Measurements from ENCODE around the gene ACADSB. TPM values are rescaled to one million over a fixed set of nuclear protein-coding genes. Genes with fewer than 3 reads are reported as not detected.

Gene ACADSB
- total RNA-seq, 1 experiment from 2014 or later: 25.3 TPM

- no peaks in the 10 kb centered on the region for H3K4me1 ChIP-seq
- no peak for DNase-seq
- H3K27ac Mint-ChIP-seq (ENCODE audit: unreplicated experiment): no peak overlapping the region
- BruUV-seq (replicated peaks): no TSS peak
- ChIA-PET CTCF (no interaction called here), POLR2A (no interaction called here)
- no peak overlapping the region for H3K4me3 Mint-ChIP-seq (ENCODE audit: unreplicated experiment)
- no peaks in the 10 kb centered on the region for H3K27me3 Mint-ChIP-seq (ENCODE audit: insufficient read depth, unreplicated experiment)
- TF ChIP-seq CTCF (IDR thresholded peaks at IDR 0.05; ENCODE audit: insufficient read depth in 1 of 2, low read depth in 1 of 2, low read length in 1 of 2, severe bottlenecking in 1 of 2, unreplicated experiment in 1 of 2): no peak
- no peak overlapping the region for H3K4me3 ChIP-seq (ENCODE audit: low read depth, low read length)
- H3K36me3 Mint-ChIP-seq (ENCODE audit: insufficient read depth, unreplicated experiment): no peaks in the 10 kb centered on the region
- no peaks in the 10 kb centered on the region for H3K27me3 ChIP-seq (replicated peaks; ENCODE audit: control insufficient read depth, insufficient read depth, low read length)
- no peaks in the 10 kb centered on the region for H3K9me3 Mint-ChIP-seq (ENCODE audit: unreplicated experiment)
- no peaks in the 10 kb centered on the region for H3K36me3 ChIP-seq (ENCODE audit: control insufficient read depth, insufficient read depth, low read length)
- H3K9me3 ChIP-seq: no peaks in the 10 kb centered on the region
- no peaks in the 10 kb centered on the region for H3K4me1 Mint-ChIP-seq (ENCODE audit: low read depth, unreplicated experiment)
- intact Hi-C loops (cut with micrococcal nuclease; ENCODE audit: unreplicated experiment): no loop called here
Measured at GRCh38 chr10:123027861-123028260, 19.1 kb downstream of the ACADSB start.

GRCh38 chr10:123031124-123031523, 22.3 kb downstream of the ACADSB start:
- Mint-ChIP-seq H3K36me3 (ENCODE audit: insufficient read depth, unreplicated experiment) (peaks cover 6% of the 10 kb centered on the region), H3K4me3 (ENCODE audit: unreplicated experiment) (no peak overlapping the region), H3K27ac (ENCODE audit: unreplicated experiment) (no peak overlapping the region), H3K27me3 (ENCODE audit: insufficient read depth, unreplicated experiment) (no peaks in the 10 kb centered on the region), H3K9me3 (ENCODE audit: unreplicated experiment) (no peaks in the 10 kb centered on the region), H3K4me1 (ENCODE audit: low read depth, unreplicated experiment) (no peaks in the 10 kb centered on the region)
- no TSS peak for BruUV-seq (replicated peaks)
- CTCF ChIA-PET: no interaction called here
- POLR2A ChIA-PET: no interaction called here
- TF ChIP-seq CTCF (IDR thresholded peaks at IDR 0.05; ENCODE audit: insufficient read depth in 1 of 2, low read depth in 1 of 2, low read length in 1 of 2, severe bottlenecking in 1 of 2, unreplicated experiment in 1 of 2): no peak
- Histone ChIP-seq H3K36me3 (ENCODE audit: control insufficient read depth, insufficient read depth, low read length) (no peaks in the 10 kb centered on the region), H3K4me1 (no peaks in the 10 kb centered on the region), H3K9me3 (no peaks in the 10 kb centered on the region), H3K27me3 (replicated peaks; ENCODE audit: control insufficient read depth, insufficient read depth, low read length) (no peaks in the 10 kb centered on the region), H3K4me3 (ENCODE audit: low read depth, low read length) (no peak overlapping the region)
- no peak for DNase-seq
- intact Hi-C loops (cut with micrococcal nuclease; ENCODE audit: unreplicated experiment): no loop called here

- Histone ChIP-seq H3K9me3 (no peaks in the 10 kb centered on the region), H3K36me3 (ENCODE audit: control insufficient read depth, insufficient read depth, low read length) (no peaks in the 10 kb centered on the region), H3K4me1 (no peaks in the 10 kb centered on the region), H3K27me3 (replicated peaks; ENCODE audit: control insufficient read depth, insufficient read depth, low read length) (no peaks in the 10 kb centered on the region), H3K4me3 (ENCODE audit: low read depth, low read length) (no peak overlapping the region)
- TF ChIP-seq CTCF (IDR thresholded peaks at IDR 0.05; ENCODE audit: insufficient read depth in 1 of 2, low read depth in 1 of 2, low read length in 1 of 2, severe bottlenecking in 1 of 2, unreplicated experiment in 1 of 2): no peak
- ChIA-PET CTCF (interaction anchor here (1.3 to 2.0 kb wide), 2 partner anchors 8 to 13 kb away, joined by 3 to 6 read pairs; no protein-coding TSS in a partner anchor), POLR2A (no interaction called here)
- H3K27ac Mint-ChIP-seq (ENCODE audit: unreplicated experiment): no peak overlapping the region
- no peaks in the 10 kb centered on the region for H3K27me3 Mint-ChIP-seq (ENCODE audit: insufficient read depth, unreplicated experiment)
- H3K4me3 Mint-ChIP-seq (ENCODE audit: unreplicated experiment): no peak overlapping the region
- H3K36me3 Mint-ChIP-seq (ENCODE audit: insufficient read depth, unreplicated experiment): peaks cover 6% of the 10 kb centered on the region
- BruUV-seq (replicated peaks): no TSS peak
- intact Hi-C loops (cut with micrococcal nuclease; ENCODE audit: unreplicated experiment): no loop called here
- no peaks in the 10 kb centered on the region for H3K4me1 Mint-ChIP-seq (ENCODE audit: low read depth, unreplicated experiment)
- no peak for DNase-seq
- no peaks in the 10 kb centered on the region for H3K9me3 Mint-ChIP-seq (ENCODE audit: unreplicated experiment)
Measured at GRCh38 chr10:123034332-123034731, 25.5 kb downstream of the ACADSB start.
